HG02943 (cell line): ENCODE results near the gene PWWP2A.
"Not testable (repeated sequence)": the region's sequence is repeated elsewhere in the genome, so short reads cannot be mapped to it uniquely, and the experiment has no call there.

Experiments used
- ATAC-seq: cut with Tn5 transposase; IDR thresholded peaks from one replicate; pipeline ENCODE4 v1.9.1; 2021; ENCODE audit warnings: mild to moderate bottlenecking, low read depth, moderate library complexity; ENCODE audit not compliant: unreplicated experiment

The PWWP2A gene

GRCh38 chr5:160119142-160119904 is at the start of gene PWWP2A:
Gene PWWP2A (minus strand): TSS chr5:160119450. CDS start chr5:160119388, 62 bp downstream.
- peak; percentile 88 for ATAC-seq

GRCh38 chr5:160167624-160168165 is 48.4 kb upstream of the PWWP2A start:
- no peak for ATAC-seq

GRCh38 chr5:160166973-160167623 is 47.8 kb upstream of the PWWP2A start:
- ATAC-seq: no peak

GRCh38 chr5:160166069-160166972 is 47.1 kb upstream of the PWWP2A start:
- no peak for ATAC-seq

- no peak for ATAC-seq
Measured at GRCh38 chr5:160165137-160166068, 46.2 kb upstream of the PWWP2A start.

- ATAC-seq: no peak
Measured at GRCh38 chr5:160162910-160163309, 43.7 kb upstream of the PWWP2A start.

GRCh38 chr5:160161626-160162025 is 42.4 kb upstream of the PWWP2A start:
- ATAC-seq: no peak

GRCh38 chr5:160160875-160161274 is 41.6 kb upstream of the PWWP2A start:
- not testable (repeated sequence) for ATAC-seq

GRCh38 chr5:160159991-160160792 is 40.9 kb upstream of the PWWP2A start:
- ATAC-seq: peak; percentile 56

- no peak for ATAC-seq
Measured at GRCh38 chr5:160158087-160158486, 38.8 kb upstream of the PWWP2A start.

GRCh38 chr5:160155017-160155750 is 35.9 kb upstream of the PWWP2A start:
- ATAC-seq: no peak

- ATAC-seq: no peak
Measured at GRCh38 chr5:160152901-160153300, 33.7 kb upstream of the PWWP2A start.

GRCh38 chr5:160152287-160152686 is 33.0 kb upstream of the PWWP2A start:
- ATAC-seq: no peak

- ATAC-seq: no peak
Measured at GRCh38 chr5:160151017-160151416, 31.8 kb upstream of the PWWP2A start.

GRCh38 chr5:160150381-160150780 is 31.1 kb upstream of the PWWP2A start:
- ATAC-seq: no peak

GRCh38 chr5:160144436-160144835 is 25.2 kb upstream of the PWWP2A start:
- not testable (repeated sequence) for ATAC-seq

- ATAC-seq: no peak
Measured at GRCh38 chr5:160134332-160134731, 15.1 kb upstream of the PWWP2A start.

- no peak for ATAC-seq
Measured at GRCh38 chr5:160133918-160134304, 14.7 kb upstream of the PWWP2A start.
